Fibroblast of lung (primary cell): ENCODE measurements around the gene POLR1E. TPM values are rescaled to one million over a fixed set of nuclear protein-coding genes. Genes with fewer than 3 reads are reported as not detected.

ENCODE experiments used
- DNase-seq, 2 donors: peaks; one replicate each; pipeline versions ENCODE4 v3.0.0 to v3.0.0-alpha.2; 2010; ENCODE audit warnings: low read depth in 2 of 2
- H2AFZ ChIP-seq: 2 replicates; pipeline ENCODE4 v1.5.1; 2012; ENCODE audit warnings: low read length, control low read depth, inconsistent platforms
- H3K27ac ChIP-seq: 2 replicates; pipeline ENCODE4 v1.5.1; 2011; ENCODE audit warnings: low read length, control low read depth; ENCODE audit not compliant: insufficient read depth
- H3K27me3 ChIP-seq: 2 replicates; pipeline ENCODE4 v1.5.1; 2011; ENCODE audit warnings: mild to moderate bottlenecking, low read length; ENCODE audit not compliant: control insufficient read depth, insufficient read depth
- H3K36me3 ChIP-seq: 2 replicates; pipeline ENCODE4 v1.5.1; 2011; ENCODE audit warnings: low read length; ENCODE audit not compliant: control insufficient read depth, insufficient read depth
- H3K4me1 ChIP-seq: 2 replicates; pipeline ENCODE4 v1.5.1; 2011; ENCODE audit warnings: low read length; ENCODE audit not compliant: control insufficient read depth, insufficient read depth; ENCODE audit errors: extremely low read depth
- H3K4me2 ChIP-seq: 2 replicates; pipeline ENCODE4 v1.5.1; 2011; ENCODE audit warnings: low read length, control low read depth; ENCODE audit not compliant: insufficient read depth; ENCODE audit errors: extremely low read depth
- H3K4me3 ChIP-seq, 4 experiments: fragments of 200-600 bp in 1 of 4; sonication (generic) in 1 of 4; replicated peaks in 1 of 4; 2 replicates each; pipeline ENCODE4 v1.5.1; 2011 to 2016; ENCODE audit warnings: low read length in 4 of 4, low read depth in 3 of 4, mild to moderate bottlenecking in 3 of 4, control low read depth in 2 of 4, inconsistent platforms in 1 of 4, mixed read lengths in 1 of 4; ENCODE audit not compliant: insufficient read depth in 1 of 4; ENCODE audit errors: control extremely low read depth in 1 of 4
- H3K79me2 ChIP-seq: 2 replicates; pipeline ENCODE4 v1.5.1; 2012; ENCODE audit warnings: mild to moderate bottlenecking, low read length, inconsistent platforms; ENCODE audit not compliant: control insufficient read depth, insufficient read depth
- H3K9ac ChIP-seq: 2 replicates; pipeline ENCODE4 v1.5.1; 2011; ENCODE audit warnings: mild to moderate bottlenecking, low read length, control low read depth; ENCODE audit not compliant: insufficient read depth
- H3K9me3 ChIP-seq: 2 replicates; pipeline ENCODE4 v1.5.1; 2012; ENCODE audit warnings: low read depth, low read length; ENCODE audit not compliant: control insufficient read depth, insufficient read depth
- H4K20me1 ChIP-seq: 2 replicates; pipeline ENCODE4 v1.5.1; 2011; ENCODE audit warnings: low read length; ENCODE audit not compliant: control insufficient read depth, insufficient read depth; ENCODE audit errors: extremely low read depth
- CTCF ChIP-seq, 2 donors: IDR thresholded peaks in 1 of 2; conservative IDR thresholded peaks in 1 of 2; 1 replicate in 1 of 2; 2 replicates in 1 of 2; pipeline ENCODE4 v1.5.1; 2011 to 2012; ENCODE audit warnings: low read length in 2 of 2, control low read depth in 1 of 2, inconsistent platforms in 1 of 2, low read depth in 1 of 2, mild to moderate bottlenecking in 1 of 2
- EZH2 ChIP-seq: IDR thresholded peaks from 2 replicates; pipeline ENCODE4 v1.5.1; 2012; ENCODE audit warnings: low read length, control low read depth, mild to moderate bottlenecking; ENCODE audit errors: missing control alignments
- polyA plus RNA-seq, 2 donors: library from polyadenylated mRNA; depleted of rRNA in 1 of 2; stranded (reverse) in 1 of 2; unstranded in 1 of 2; fragments of >200 nt; gene quantifications; 2 replicates each; pipeline ENCODE4 v1.2.1, GENCODE V29; 2011 to 2012; ENCODE audit warnings: missing spikeins in 1 of 2
- total RNA-seq: library from RNA; depleted of rRNA; stranded (reverse); fragments of >200 nt; gene quantifications from 2 replicates; pipeline ENCODE4 v1.2.1, GENCODE V29; 2014

POLR1E gene
- total and polyA plus RNA-seq, 2 donors (not counting 1 experiment from before 2014, with no cell fraction given), result 30.9 to 31.7 TPM

- H3K4me1 ChIP-seq, result peaks cover 5% of the 10 kb centered on the region
- TF ChIP-seq EZH2, result no peak
- TF ChIP-seq CTCF (conservative IDR thresholded peaks at IDR 0.05 in 1 of 2, IDR thresholded peaks at IDR 0.05 in 1 of 2; ENCODE audit: low read depth in 1 of 2, low read length in 2 of 2), result no peak
- no peaks in the 10 kb centered on the region for H3K27me3 ChIP-seq
- H3K9me3 ChIP-seq, result no peaks in the 10 kb centered on the region
- no peak overlapping the region for H2AFZ ChIP-seq
- peaks cover 1% of the 10 kb centered on the region for H3K36me3 ChIP-seq
- no peaks in the 10 kb centered on the region for H4K20me1 ChIP-seq
- no peak overlapping the region for H3K27ac ChIP-seq
- H3K79me2 ChIP-seq, result peaks cover 24% of the 10 kb centered on the region
- H3K4me2 ChIP-seq, result no peak overlapping the region
- DNase-seq, result no peak
- H3K4me3 ChIP-seq, result no peak overlapping the region
- no peak overlapping the region for H3K9ac ChIP-seq
These were observed 35.7 kb upstream of the POLR1E start for GRCh38 chr9:37449862-37450632.

- H3K27ac ChIP-seq, result no peak overlapping the region
- H3K4me1 ChIP-seq, result peaks cover 5% of the 10 kb centered on the region
- no peaks in the 10 kb centered on the region for H3K9me3 ChIP-seq
- no peak overlapping the region for H3K4me2 ChIP-seq
- TF ChIP-seq CTCF (conservative IDR thresholded peaks at IDR 0.05 in 1 of 2, IDR thresholded peaks at IDR 0.05 in 1 of 2; ENCODE audit: low read depth in 1 of 2, low read length in 2 of 2) (no peak), EZH2 (no peak)
- no peaks in the 10 kb centered on the region for H4K20me1 ChIP-seq
- no peak overlapping the region for H3K9ac ChIP-seq
- no peak overlapping the region for H3K4me3 ChIP-seq
- H3K79me2 ChIP-seq, result peaks cover 36% of the 10 kb centered on the region
- no peak overlapping the region for H2AFZ ChIP-seq
- no peak for DNase-seq
- H3K27me3 ChIP-seq, result no peaks in the 10 kb centered on the region
- peaks cover 1% of the 10 kb centered on the region for H3K36me3 ChIP-seq
These were observed 34.1 kb upstream of the POLR1E start for GRCh38 chr9:37451628-37452027.

- no peak overlapping the region for H3K4me3 ChIP-seq
- peaks cover 1% of the 10 kb centered on the region for H3K36me3 ChIP-seq
- TF ChIP-seq EZH2 (no peak), CTCF (conservative IDR thresholded peaks at IDR 0.05 in 1 of 2, IDR thresholded peaks at IDR 0.05 in 1 of 2; ENCODE audit: low read depth in 1 of 2, low read length in 2 of 2) (no peak)
- no peak overlapping the region for H3K4me2 ChIP-seq
- H3K27me3 ChIP-seq, result no peaks in the 10 kb centered on the region
- H3K4me1 ChIP-seq, result peaks cover 5% of the 10 kb centered on the region
- no peak for DNase-seq
- no peaks in the 10 kb centered on the region for H3K9me3 ChIP-seq
- H3K27ac ChIP-seq, result no peak overlapping the region
- H4K20me1 ChIP-seq, result no peaks in the 10 kb centered on the region
- peaks cover 40% of the 10 kb centered on the region for H3K79me2 ChIP-seq
- H3K9ac ChIP-seq, result no peak overlapping the region
- H2AFZ ChIP-seq, result no peak overlapping the region
These were observed 33.1 kb upstream of the POLR1E start for GRCh38 chr9:37452611-37453010.
